Ovary (tissue), 3 donors: ENCODE measurements around the gene SLC39A11.

Experiments
- EP300 ChIP-seq: sonication (generic); formaldehyde crosslinking; IDR thresholded peaks from one replicate; pipeline ENCODE4 v1.6.1; 2017; ENCODE audit warnings: antibody characterized with exemption
- POLR2A ChIP-seq: fragments of 450-650 bp; IDR thresholded peaks from one replicate; pipeline ENCODE4 v1.6.1; 2017; ENCODE audit warnings: antibody characterized with exemption, mild to moderate bottlenecking, moderate library complexity
- TF ChIP-seq, protein P1 (sequence below), 3 donors: fragments of 450-650 bp in 2 of 3; fragments of 200-600 bp in 1 of 3; IDR thresholded peaks; one replicate each; pipeline versions ENCODE4 v1.5.1 to v1.8.0; 2016 to 2022; ENCODE audit warnings: antibody characterized with exemption in 3 of 3, mild to moderate bottlenecking in 1 of 3
- donor health status: DM: no; HTN: no; CAD: no.

DNA sequence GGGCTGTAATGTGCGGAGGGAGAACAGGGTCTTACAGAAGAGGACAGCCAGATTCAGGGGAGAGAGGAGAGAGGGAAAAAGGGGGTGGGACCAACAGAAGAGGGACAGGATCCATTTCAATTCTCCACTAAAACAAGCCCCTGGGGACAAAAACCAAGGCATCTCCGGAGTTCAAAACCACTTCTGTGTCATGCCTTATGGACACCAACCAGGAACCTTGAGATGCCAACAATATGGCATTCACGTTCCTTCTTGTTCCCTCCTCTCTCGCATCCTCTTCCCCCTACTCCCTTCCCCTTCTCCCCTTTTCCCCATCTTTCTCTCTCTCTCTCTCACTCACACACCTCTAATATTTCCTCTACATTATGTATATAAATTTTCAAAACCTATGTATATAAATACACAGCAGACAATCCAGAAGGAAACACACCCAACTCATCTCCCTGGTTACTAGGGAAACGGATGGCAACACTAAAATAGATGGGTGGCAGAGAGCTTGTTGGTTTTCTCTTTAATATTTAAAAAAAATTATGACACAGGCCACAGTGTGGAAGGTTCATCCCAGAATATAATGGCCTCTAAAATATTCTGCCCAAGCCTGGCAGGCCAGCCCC, 123.1 kb downstream of the SLC39A11 start:
- TF ChIP-seq, protein P1, sequence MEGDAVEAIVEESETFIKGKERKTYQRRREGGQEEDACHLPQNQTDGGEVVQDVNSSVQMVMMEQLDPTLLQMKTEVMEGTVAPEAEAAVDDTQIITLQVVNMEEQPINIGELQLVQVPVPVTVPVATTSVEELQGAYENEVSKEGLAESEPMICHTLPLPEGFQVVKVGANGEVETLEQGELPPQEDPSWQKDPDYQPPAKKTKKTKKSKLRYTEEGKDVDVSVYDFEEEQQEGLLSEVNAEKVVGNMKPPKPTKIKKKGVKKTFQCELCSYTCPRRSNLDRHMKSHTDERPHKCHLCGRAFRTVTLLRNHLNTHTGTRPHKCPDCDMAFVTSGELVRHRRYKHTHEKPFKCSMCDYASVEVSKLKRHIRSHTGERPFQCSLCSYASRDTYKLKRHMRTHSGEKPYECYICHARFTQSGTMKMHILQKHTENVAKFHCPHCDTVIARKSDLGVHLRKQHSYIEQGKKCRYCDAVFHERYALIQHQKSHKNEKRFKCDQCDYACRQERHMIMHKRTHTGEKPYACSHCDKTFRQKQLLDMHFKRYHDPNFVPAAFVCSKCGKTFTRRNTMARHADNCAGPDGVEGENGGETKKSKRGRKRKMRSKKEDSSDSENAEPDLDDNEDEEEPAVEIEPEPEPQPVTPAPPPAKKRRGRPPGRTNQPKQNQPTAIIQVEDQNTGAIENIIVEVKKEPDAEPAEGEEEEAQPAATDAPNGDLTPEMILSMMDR (IDR thresholded peaks at IDR 0.05) = no peak
- TF ChIP-seq POLR2A (no peak), EP300 (no peak)
